NCI-H1417 (cell line): ENCODE data around the gene PDCD2L.

Experiments used
- DNase-seq, 3 experiments: peaks; one replicate each; lab custom pipeline; 2025; lab: John Stamatoyannopoulos, UW

PDCD2L gene

GRCh38 chr19:34471906-34472700, 67.9 kb downstream of the PDCD2L start:
- no peak for DNase-seq

GRCh38 chr19:34474233-34474989, 70.2 kb downstream of the PDCD2L start:
- no peak for DNase-seq

- DNase-seq: no peak
Measured at GRCh38 chr19:34475026-34475974, 71.1 kb downstream of the PDCD2L start.
